ENCODE measurements around the gene NCR1. TPM values are rescaled to one million over a fixed set of nuclear protein-coding genes. Genes with fewer than 3 reads are reported as not detected.
A peak's percentile ranks its signal among the peaks of the same experiment; 100 is the strongest.
"Not testable (repeated sequence)": the region's sequence is repeated elsewhere in the genome, so short reads cannot be mapped to it uniquely, and the experiment has no call there.

Gene NCR1
- total RNA-seq (0.52 TPM), polyA plus RNA-seq (0.46 TPM)
- long read RNA-seq, donor 1: 0 reads
- long read RNA-seq, donor 2: 0 reads
- long read RNA-seq, donor 3: 0 reads
- long read RNA-seq, donor 4: 0 reads
- long read RNA-seq, donor 5: 0 reads
- long read RNA-seq, donor 6: 0 reads
- long read RNA-seq, donor 7: 0 reads
- long read RNA-seq, donor 8: 0 reads
- long read RNA-seq, donor 9: 0 reads
- long read RNA-seq, donor 10: 0 reads

DNA sequence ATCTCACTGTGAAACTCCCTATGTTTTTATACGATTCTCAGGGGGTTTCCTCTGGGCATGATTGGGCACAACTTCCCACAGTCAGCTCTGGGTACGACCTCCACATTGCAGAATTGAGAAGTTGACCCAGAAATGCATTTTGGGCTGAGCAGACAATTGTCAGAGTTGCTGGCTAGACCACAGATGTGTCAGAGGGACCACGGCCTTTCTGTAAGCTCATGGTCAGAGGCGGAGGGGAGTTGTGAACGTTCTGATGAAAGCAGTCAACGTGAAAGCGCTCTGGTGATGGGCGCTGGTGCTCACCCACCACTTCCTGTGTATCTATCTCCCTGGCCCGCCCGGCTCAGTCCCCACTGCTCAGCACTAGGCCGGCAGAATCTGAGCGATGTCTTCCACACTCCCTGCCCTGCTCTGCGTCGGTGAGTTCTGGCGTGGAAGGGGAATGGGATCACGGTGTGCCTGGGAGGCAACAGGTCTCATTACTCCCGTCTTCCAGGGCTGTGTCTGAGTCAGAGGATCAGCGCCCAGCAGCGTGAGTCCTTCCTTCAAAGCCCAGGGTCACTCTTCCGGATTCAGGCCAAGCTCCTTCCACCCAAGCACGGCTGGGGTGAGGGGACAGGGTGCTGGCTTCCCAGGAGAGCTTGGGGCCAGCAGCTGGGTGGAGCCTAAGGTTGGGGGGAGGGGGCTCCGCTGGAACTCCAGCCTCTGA, at the start of gene NCR1:
NCR1 (plus strand) TSS at position 346 of the 709 bp plus-strand sequence; CDS start at position 386, 40 bp downstream.
- peak within 1 kb of the TSS in 1 of 2 donors; percentile 31 for H3K27ac ChIP-seq (ENCODE audit: low read depth in 1 of 2, low read length in 1 of 2)
- peaks cover 0 to 2% of the 10 kb centered on the region in 2 donors for H3K27me3 ChIP-seq (ENCODE audit: control insufficient read depth in 2 of 2, insufficient read depth in 1 of 2, low read length in 1 of 2)
- H3K4me3 ChIP-seq (ENCODE audit: low read length in 2 of 2): no peak within 1 kb of the TSS
- H3K9me3 ChIP-seq (ENCODE audit: control insufficient read depth in 2 of 2, insufficient read depth in 1 of 2, low read length in 1 of 2): no peaks in the 10 kb centered on the region
- H3K36me3 ChIP-seq (ENCODE audit: control insufficient read depth in 2 of 2, insufficient read depth in 2 of 2, low read length in 1 of 2): no peaks in the 10 kb centered on the region
- 65% methylated on average over 22 of the region's 22 CpGs for WGBS
- no peak for DNase-seq (ENCODE audit: low read depth in 6 of 9, low spot score in 9 of 9)
- H3K4me1 ChIP-seq (ENCODE audit: control insufficient read depth in 2 of 2, insufficient read depth in 2 of 2, low read length in 2 of 2): no peaks in the 10 kb centered on the region

GRCh38 chr19:54858476-54858875, 47.5 kb upstream of the NCR1 start:
- H3K27ac ChIP-seq (ENCODE audit: low read depth in 1 of 2, low read length in 1 of 2); H3K36me3 ChIP-seq (ENCODE audit: control insufficient read depth in 2 of 2, insufficient read depth in 2 of 2, low read length in 1 of 2); H3K9me3 ChIP-seq (ENCODE audit: control insufficient read depth in 2 of 2, insufficient read depth in 1 of 2, low read length in 1 of 2); H3K4me3 ChIP-seq (ENCODE audit: low read length in 2 of 2); H3K27me3 ChIP-seq (ENCODE audit: control insufficient read depth in 2 of 2, insufficient read depth in 1 of 2, low read length in 1 of 2); H3K4me1 ChIP-seq (ENCODE audit: control insufficient read depth in 2 of 2, insufficient read depth in 2 of 2, low read length in 2 of 2); DNase-seq (ENCODE audit: low read depth in 6 of 9, low spot score in 9 of 9): not testable (repeated sequence)
- WGBS: 85% methylated on average over 3 of the region's 3 CpGs

DNA sequence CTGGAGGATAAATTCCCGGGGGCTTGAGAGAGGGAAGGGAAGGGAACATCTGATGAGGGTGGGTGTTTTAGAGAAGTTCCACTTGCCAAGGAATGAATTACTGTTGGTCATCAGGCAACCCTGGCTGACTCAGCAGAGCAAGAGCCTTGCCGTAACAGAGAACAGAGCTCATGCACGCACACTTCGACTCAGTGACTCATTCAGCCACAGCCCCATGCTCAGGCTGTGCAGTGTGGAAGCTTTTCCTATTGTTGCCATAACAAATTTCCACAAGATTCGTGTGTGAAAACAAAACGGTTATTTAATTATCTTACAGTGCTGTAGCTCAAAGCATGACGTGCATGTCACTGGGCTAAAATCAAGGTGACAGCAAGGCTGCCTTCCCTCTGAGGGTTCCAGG, 46.5 kb upstream of the NCR1 start:
- WGBS: 86% methylated on average over 7 of the region's 7 CpGs
- not testable (repeated sequence) for H3K27ac ChIP-seq (ENCODE audit: low read depth in 1 of 2, low read length in 1 of 2); H3K27me3 ChIP-seq (ENCODE audit: control insufficient read depth in 2 of 2, insufficient read depth in 1 of 2, low read length in 1 of 2); H3K9me3 ChIP-seq (ENCODE audit: control insufficient read depth in 2 of 2, insufficient read depth in 1 of 2, low read length in 1 of 2); DNase-seq (ENCODE audit: low read depth in 6 of 9, low spot score in 9 of 9); H3K4me3 ChIP-seq (ENCODE audit: low read length in 2 of 2); H3K36me3 ChIP-seq (ENCODE audit: control insufficient read depth in 2 of 2, insufficient read depth in 2 of 2, low read length in 1 of 2); H3K4me1 ChIP-seq (ENCODE audit: control insufficient read depth in 2 of 2, insufficient read depth in 2 of 2, low read length in 2 of 2)

DNA sequence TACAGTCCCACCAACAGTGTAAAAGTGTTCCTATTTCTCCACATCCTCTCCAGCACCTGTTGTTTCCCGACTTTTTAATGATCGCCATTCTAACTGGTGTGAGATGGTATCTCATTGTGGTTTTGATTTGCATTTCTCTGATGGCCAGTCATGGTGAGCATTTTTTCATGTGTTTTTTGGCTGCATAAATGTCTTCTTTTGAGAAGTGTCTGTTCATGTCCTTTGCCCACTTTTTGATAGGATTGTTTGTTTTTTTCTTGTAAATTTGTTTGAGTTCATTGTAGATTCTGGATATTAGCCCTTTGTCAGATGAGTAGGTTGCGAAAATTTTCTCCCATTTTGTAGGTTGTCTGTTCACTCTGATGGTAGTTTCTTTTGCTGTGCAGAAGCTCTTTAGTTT, 42.5 kb upstream of the NCR1 start:
- H3K4me3 ChIP-seq (ENCODE audit: low read length in 2 of 2); H3K27me3 ChIP-seq (ENCODE audit: control insufficient read depth in 2 of 2, insufficient read depth in 1 of 2, low read length in 1 of 2); H3K27ac ChIP-seq (ENCODE audit: low read depth in 1 of 2, low read length in 1 of 2); H3K9me3 ChIP-seq (ENCODE audit: control insufficient read depth in 2 of 2, insufficient read depth in 1 of 2, low read length in 1 of 2); H3K4me1 ChIP-seq (ENCODE audit: control insufficient read depth in 2 of 2, insufficient read depth in 2 of 2, low read length in 2 of 2); DNase-seq (ENCODE audit: low read depth in 6 of 9, low spot score in 9 of 9); H3K36me3 ChIP-seq (ENCODE audit: control insufficient read depth in 2 of 2, insufficient read depth in 2 of 2, low read length in 1 of 2): not testable (repeated sequence)
- 94% methylated on average over 2 of the region's 3 CpGs for WGBS

DNA sequence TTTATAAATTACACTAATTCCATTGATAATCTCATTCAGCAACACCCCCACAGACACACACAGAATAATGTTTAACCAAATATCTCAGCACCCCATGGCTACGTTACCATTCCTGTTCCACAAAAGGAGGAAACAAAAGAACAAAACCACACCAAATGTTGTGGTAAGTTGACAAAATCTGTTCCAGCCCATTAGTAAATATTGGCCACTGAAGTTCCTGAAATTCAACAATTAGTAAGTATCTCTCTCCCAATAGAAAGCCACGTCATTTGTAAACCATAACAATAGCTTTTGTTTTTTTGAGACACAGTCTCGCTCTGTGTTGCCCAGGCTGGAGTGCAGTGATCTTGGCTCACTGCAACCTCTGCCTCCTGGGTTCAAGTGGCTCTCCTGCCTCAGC, 34.3 kb upstream of the NCR1 start:
- Histone ChIP-seq H3K27me3 (ENCODE audit: control insufficient read depth in 2 of 2, insufficient read depth in 1 of 2, low read length in 1 of 2) (no peaks in the 10 kb centered on the region), H3K27ac (ENCODE audit: low read depth in 1 of 2, low read length in 1 of 2) (no peak overlapping the region), H3K4me1 (ENCODE audit: control insufficient read depth in 2 of 2, insufficient read depth in 2 of 2, low read length in 2 of 2) (no peaks in the 10 kb centered on the region), H3K36me3 (ENCODE audit: control insufficient read depth in 2 of 2, insufficient read depth in 2 of 2, low read length in 1 of 2) (no peaks in the 10 kb centered on the region), H3K9me3 (ENCODE audit: control insufficient read depth in 2 of 2, insufficient read depth in 1 of 2, low read length in 1 of 2) (no peaks in the 10 kb centered on the region), H3K4me3 (ENCODE audit: low read length in 2 of 2) (no peak overlapping the region)
- WGBS: 55% methylated on average over 3 of the region's 3 CpGs
- no peak for DNase-seq (ENCODE audit: low read depth in 6 of 9, low spot score in 9 of 9)

- no peak within 1 kb of the TSS for H3K4me3 ChIP-seq (ENCODE audit: low read length in 2 of 2)
- no peaks in the 10 kb centered on the region for H3K36me3 ChIP-seq (ENCODE audit: control insufficient read depth in 2 of 2, insufficient read depth in 2 of 2, low read length in 1 of 2)
- no peaks in the 10 kb centered on the region for H3K4me1 ChIP-seq (ENCODE audit: control insufficient read depth in 2 of 2, insufficient read depth in 2 of 2, low read length in 2 of 2)
- no peaks in the 10 kb centered on the region for H3K9me3 ChIP-seq (ENCODE audit: control insufficient read depth in 2 of 2, insufficient read depth in 1 of 2, low read length in 1 of 2)
- DNase-seq (ENCODE audit: low read depth in 6 of 9, low spot score in 9 of 9): no peak
- WGBS: 92% methylated on average over 8 of the region's 8 CpGs
- no peaks in the 10 kb centered on the region for H3K27me3 ChIP-seq (ENCODE audit: control insufficient read depth in 2 of 2, insufficient read depth in 1 of 2, low read length in 1 of 2)
- no peak within 1 kb of the TSS for H3K27ac ChIP-seq (ENCODE audit: low read depth in 1 of 2, low read length in 1 of 2)
Measured at GRCh38 chr19:54873990-54874389, 32.0 kb upstream of the NCR1 start, which contains the start of gene FCAR. Gene FCAR (plus strand): TSS chr19:54874235. CDS start chr19:54874290, 55 bp downstream.

DNA sequence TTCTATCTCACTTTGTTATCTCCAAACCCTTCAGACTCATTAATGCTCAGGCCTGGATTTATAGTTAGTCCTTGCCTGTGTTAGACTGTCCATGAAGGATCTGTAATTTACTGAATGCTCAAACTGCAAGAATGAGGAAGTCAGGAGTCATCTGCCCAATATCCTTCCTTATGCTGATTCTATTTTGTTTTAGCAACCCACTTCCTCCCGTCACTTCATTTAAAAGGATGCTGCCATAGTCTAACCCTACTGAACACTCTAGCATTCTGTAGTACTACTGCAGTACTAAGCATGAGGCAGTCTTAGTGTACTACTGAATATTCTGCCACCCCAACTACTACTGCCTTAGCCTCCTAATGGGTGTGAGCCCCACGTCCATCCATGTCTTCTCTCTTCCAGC, 30.4 kb upstream of the NCR1 start:
- no peak for DNase-seq (ENCODE audit: low read depth in 6 of 9, low spot score in 9 of 9)
- Histone ChIP-seq H3K9me3 (ENCODE audit: control insufficient read depth in 2 of 2, insufficient read depth in 1 of 2, low read length in 1 of 2) (no peaks in the 10 kb centered on the region), H3K27me3 (ENCODE audit: control insufficient read depth in 2 of 2, insufficient read depth in 1 of 2, low read length in 1 of 2) (no peaks in the 10 kb centered on the region), H3K4me3 (ENCODE audit: low read length in 2 of 2) (no peak overlapping the region), H3K27ac (ENCODE audit: low read depth in 1 of 2, low read length in 1 of 2) (no peak overlapping the region), H3K36me3 (ENCODE audit: control insufficient read depth in 2 of 2, insufficient read depth in 2 of 2, low read length in 1 of 2) (no peaks in the 10 kb centered on the region), H3K4me1 (ENCODE audit: control insufficient read depth in 2 of 2, insufficient read depth in 2 of 2, low read length in 2 of 2) (no peaks in the 10 kb centered on the region)
- 38% methylated on average over 2 of the region's 2 CpGs for WGBS

- Histone ChIP-seq H3K36me3 (ENCODE audit: control insufficient read depth in 2 of 2, insufficient read depth in 2 of 2, low read length in 1 of 2) (no peaks in the 10 kb centered on the region), H3K4me3 (ENCODE audit: low read length in 2 of 2) (no peak overlapping the region), H3K27ac (ENCODE audit: low read depth in 1 of 2, low read length in 1 of 2) (no peak overlapping the region), H3K27me3 (ENCODE audit: control insufficient read depth in 2 of 2, insufficient read depth in 1 of 2, low read length in 1 of 2) (peaks cover 0 to 13% of the 10 kb centered on the region in 2 donors), H3K9me3 (ENCODE audit: control insufficient read depth in 2 of 2, insufficient read depth in 1 of 2, low read length in 1 of 2) (no peaks in the 10 kb centered on the region), H3K4me1 (ENCODE audit: control insufficient read depth in 2 of 2, insufficient read depth in 2 of 2, low read length in 2 of 2) (no peaks in the 10 kb centered on the region)
- WGBS: 33% methylated on average over 3 of the region's 3 CpGs
- DNase-seq (ENCODE audit: low read depth in 6 of 9, low spot score in 9 of 9): no peak
Measured at GRCh38 chr19:54877471-54877870, 28.5 kb upstream of the NCR1 start.

DNA sequence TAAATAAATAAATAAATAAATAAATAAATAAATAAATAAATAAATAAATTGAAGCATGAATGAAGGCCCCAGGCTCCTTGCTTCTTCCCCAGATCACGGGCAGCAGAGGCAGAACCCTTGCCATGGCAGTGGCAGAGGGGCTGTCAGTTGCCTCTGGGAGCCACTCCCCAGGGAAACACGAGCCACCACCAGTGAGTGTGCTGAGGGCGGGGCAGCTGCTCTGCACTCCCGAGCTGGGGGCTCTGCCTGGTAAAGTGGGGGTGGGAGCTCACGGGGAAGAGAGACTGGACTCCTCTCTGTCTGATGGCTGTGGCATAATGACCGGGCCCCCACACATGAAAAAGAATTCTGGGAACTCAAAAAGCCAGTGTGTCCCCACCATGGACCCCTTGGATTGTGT, 24.1 kb upstream of the NCR1 start:
- Histone ChIP-seq H3K9me3 (ENCODE audit: control insufficient read depth in 2 of 2, insufficient read depth in 1 of 2, low read length in 1 of 2) (no peaks in the 10 kb centered on the region), H3K36me3 (ENCODE audit: control insufficient read depth in 2 of 2, insufficient read depth in 2 of 2, low read length in 1 of 2) (no peaks in the 10 kb centered on the region), H3K27ac (ENCODE audit: low read depth in 1 of 2, low read length in 1 of 2) (no peak overlapping the region), H3K27me3 (ENCODE audit: control insufficient read depth in 2 of 2, insufficient read depth in 1 of 2, low read length in 1 of 2) (peaks cover 0 to 13% of the 10 kb centered on the region in 2 donors), H3K4me1 (ENCODE audit: control insufficient read depth in 2 of 2, insufficient read depth in 2 of 2, low read length in 2 of 2) (no peaks in the 10 kb centered on the region), H3K4me3 (ENCODE audit: low read length in 2 of 2) (no peak overlapping the region)
- WGBS: 75% methylated on average over 6 of the region's 6 CpGs
- DNase-seq (ENCODE audit: low read depth in 6 of 9, low spot score in 9 of 9): no peak

All from thymus (tissue), 14 donors.